Left cardiac atrium (tissue), 2 donors: ENCODE measurements around the gene PMP22. TPM values are rescaled to one million over a fixed set of nuclear protein-coding genes. Genes with fewer than 3 reads are reported as not detected.

Experiments used
- microRNA-seq, 2 donors: library from miRNA; unstranded; fragments of <30 nt; microRNA quantifications; one replicate each; pipeline ENCODE4 v1.2.0, GENCODE V29; 2020
- total RNA-seq, 2 donors: library from RNA; stranded (reverse); fragmentation: NEBNext Ultra II Directional; extraction: Animal tissue kit (Norgen Biotek cat#: 25700); gene quantifications; one replicate each; pipeline ENCODE4 v1.2.1, GENCODE V29; 2021
- donor health status: DM: no; HTN: yes; CAD: no; lungs with severe emphysema.
- donor health status: DM: yes; HTN: yes; CAD: no.

PMP22 gene
- total RNA-seq, 2 donors from 2014 or later, result 133 to 163 TPM

Small RNA genes within 50 kb of the gene (microRNA-seq; reads per million reads assigned to microRNA genes)
- 1.1 to 2.0 reads per million in 2 donors for gene MIR4731

Other genes with a start within 250 kb of the PMP22 start
- under 1 TPM; 0.76 to 0.80 TPM for gene TEKT3, start 76.3 kb upstream of the PMP22 start, total RNA-seq
- gene CDRT4, start 202.3 kb upstream of the PMP22 start, total RNA-seq, result 1 to 10 TPM; 1.7 to 4.9 TPM